GM18868 (cell line): ENCODE data around the gene SHISA3.

Source experiments
- ATAC-seq: cut with Tn5 transposase; IDR thresholded peaks from one replicate; pipeline ENCODE4 v1.9.1; 2021; ENCODE audit warnings: mild to moderate bottlenecking, moderate library complexity; ENCODE audit not compliant: unreplicated experiment

SHISA3 gene

DNA sequence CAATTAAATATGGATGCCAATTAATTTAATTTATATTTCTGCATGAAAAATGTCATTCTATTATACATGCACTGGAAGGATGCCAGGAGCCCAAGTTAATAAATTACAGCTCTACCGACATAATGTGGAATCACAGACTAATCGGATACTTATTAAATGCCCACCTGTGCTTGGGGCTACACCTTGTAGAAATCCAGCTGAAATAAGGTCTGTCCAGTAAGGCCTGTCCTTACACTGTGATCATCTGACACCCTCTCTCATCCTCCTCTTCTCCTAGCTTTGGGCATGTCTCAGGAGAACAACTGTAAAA, 6.0 kb upstream of the SHISA3 start:
- ATAC-seq = no peak

DNA sequence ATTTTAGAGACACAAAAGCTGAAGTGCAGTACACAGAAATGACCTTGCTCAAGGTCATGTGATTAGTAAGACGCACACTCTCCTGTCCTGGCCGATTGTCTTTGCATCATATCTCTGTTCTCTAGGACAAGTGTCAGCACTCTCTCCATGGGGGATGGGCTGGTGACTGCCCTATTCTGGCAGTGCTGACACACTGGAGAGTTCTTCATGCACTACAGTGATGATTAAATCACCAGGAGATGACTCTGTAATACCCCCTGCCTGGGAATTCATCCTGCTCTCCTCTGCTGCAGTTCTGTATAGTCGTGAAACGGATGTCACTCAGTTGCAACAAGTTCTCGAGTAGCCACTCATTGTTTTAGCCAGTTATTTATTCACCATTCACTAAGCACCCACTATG, 5.3 kb upstream of the SHISA3 start:
- no peak for ATAC-seq

DNA sequence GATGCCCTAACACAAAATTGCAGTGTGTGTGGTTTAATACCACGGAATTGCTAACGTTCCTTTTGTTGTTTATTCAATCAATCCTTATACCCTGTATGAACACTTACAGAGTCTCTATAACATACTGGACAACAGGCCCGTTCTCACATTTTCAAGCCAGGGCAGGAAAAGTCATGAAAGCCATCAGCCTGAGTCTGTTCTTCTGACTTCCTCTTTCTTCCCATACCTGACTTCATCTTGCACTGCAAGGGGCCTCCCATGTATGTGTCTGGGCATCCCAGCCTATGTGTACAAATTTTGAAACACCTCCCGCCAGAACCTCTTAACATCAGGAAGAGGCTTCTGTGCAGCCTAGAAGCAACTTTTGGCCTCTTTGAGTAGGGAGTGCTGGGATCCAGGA, 4.9 kb upstream of the SHISA3 start:
- ATAC-seq = no peak

DNA sequence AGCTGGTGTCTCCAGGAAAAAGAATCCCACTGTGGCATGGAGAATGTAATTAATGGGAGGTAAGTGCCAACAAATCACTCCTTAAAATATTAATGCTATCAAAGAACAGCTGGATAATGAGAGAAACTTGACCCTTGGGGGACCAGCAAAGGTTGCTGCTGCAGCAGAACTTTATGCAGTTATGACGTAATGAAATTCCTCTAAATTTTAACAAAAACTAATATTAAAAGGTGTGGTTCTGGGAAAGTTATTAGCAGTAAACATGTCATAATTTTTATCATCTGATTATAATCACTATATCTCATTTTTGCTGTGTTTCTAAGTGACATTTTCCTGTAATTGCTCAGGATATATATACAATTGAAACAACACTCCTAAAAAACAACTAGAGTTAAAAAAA, 1.7 kb upstream of the SHISA3 start:
- no peak for ATAC-seq

DNA sequence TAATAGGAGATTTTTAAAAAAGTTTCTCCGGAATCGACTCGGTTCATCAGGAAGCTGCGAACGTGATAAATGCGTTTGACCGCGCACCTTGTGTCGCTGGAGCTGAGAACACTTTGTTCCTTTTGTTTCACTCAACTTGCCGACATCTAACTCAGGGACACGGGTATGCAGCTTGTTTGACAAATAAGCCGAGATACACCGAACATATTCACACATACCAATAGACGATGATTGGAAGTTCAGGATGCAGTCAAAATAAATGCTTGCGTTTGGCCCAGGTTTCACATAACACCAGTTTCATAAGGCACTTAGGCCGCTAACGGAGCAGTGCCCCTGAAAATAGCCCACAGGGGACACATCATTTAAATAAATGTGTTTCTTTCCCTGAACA, 932 bp upstream of the SHISA3 start:
- ATAC-seq = no peak

DNA sequence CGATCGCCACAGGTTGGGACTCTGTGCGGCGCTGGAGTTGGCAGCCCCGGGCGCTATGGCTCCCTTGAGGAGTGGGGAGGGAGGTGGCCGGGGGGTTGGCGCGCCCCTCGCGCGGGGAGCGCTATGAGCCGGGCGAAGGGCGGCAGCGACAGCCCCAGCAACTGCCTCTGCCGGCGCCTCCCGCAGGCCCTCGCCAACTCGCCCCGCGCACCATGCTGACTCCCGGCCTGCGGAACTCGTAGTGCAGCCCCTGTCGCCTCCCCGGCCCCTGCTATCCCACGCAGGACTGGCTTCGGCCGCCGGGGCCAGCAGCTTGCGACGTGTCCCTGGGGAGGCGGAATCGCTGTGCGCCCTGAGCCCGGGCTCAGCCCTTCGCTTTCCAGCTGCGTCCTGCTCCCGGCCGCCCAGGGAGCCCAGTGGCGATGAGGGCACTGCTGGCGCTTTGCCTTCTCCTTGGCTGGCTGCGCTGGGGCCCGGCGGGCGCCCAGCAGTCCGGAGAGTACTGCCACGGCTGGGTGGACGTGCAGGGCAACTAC, 415 bp downstream of the SHISA3 start:
- peak; percentile 32 for ATAC-seq

DNA sequence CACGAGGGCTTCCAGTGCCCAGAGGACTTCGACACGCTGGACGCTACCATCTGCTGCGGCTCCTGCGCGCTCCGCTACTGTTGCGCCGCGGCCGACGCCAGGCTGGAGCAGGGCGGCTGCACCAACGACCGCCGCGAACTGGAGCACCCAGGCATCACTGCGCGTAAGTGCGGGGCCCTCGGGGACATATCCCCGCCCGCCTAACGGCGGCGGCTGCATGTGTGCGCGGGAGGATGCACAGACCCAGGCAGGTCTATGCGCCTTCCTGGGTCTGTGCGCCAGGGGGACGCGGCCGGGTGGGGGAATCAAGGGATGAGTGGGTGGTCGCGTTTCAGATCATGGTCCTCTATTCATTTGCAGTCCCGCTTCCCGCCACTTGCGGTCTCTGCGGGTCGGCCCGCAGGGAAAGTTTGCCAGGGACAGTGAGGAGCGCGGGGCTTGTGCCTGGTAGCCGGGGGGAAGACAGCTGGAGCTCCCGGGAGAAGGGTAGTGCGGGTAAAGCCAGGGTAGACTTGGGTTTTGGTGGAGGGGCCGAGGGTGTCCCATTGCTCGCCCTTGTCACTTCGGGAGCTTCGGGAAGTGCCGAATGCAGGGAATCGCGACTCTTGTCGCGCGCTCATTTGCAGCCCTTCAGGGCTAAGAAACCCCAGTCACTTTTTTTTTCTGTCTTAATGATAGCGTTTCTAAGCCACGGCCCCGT, 1.0 kb downstream of the SHISA3 start:
- peak; percentile 39 for ATAC-seq

DNA sequence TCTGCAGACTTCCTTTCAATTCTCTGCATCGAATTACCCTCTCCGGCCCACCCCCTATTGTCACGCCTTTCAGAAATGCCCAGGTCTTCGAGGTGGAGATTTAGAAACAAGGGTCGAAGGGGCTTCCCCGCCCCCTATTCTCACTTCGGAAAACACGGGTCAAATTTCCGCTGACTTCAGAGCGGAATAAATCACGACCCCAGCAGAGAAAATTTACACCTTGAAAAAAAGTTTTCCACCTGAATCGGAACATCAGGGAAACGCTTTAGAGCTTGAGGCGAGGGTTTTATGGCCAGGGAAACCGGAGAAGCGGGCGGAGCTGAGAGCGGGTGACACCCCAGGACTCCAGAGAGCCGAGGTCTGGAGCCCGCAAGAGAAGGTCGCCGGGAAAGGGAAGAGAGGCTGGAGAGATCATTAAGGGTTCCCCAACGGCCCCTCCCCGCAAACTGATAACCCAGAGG, 1.6 kb downstream of the SHISA3 start:
- no peak for ATAC-seq

DNA sequence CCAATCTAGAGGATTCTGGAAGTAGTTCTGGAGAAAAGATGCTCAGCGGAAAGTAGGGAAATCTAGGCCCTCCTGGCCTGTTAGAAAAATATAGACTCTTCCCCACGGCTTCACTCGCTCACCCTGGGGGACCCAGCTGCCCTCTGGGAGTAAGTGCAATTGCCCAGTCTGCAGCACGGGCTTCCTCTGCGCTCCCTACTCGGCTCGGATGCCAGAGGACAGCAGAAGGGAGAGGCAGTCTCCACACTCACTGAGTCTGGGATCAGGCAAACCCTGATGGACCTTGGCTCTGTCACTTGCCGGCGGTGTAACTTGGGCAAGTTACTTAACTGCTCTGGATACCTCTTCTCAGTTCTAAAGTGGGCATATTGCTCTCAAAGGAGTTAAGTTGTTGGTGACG, 2.1 kb downstream of the SHISA3 start:
- no peak for ATAC-seq

DNA sequence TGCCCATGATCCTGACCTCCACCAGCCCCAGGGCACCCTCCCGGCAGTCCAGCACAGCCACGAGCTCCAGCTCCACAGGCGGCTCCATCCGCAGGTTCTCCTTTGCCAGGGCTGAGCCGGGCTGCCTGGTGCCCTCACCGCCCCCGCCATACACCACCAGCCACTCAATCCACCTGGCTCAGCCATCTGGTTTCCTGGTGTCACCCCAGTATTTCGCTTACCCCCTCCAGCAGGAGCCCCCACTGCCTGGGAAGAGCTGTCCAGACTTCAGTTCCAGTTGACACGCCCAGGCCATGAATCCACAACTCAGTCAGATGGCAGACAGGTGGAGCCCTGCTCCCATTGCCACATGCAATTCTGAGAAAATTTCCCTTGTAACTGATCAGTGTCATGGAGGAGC, 3.9 kb downstream of the SHISA3 start:
- ATAC-seq = no peak

DNA sequence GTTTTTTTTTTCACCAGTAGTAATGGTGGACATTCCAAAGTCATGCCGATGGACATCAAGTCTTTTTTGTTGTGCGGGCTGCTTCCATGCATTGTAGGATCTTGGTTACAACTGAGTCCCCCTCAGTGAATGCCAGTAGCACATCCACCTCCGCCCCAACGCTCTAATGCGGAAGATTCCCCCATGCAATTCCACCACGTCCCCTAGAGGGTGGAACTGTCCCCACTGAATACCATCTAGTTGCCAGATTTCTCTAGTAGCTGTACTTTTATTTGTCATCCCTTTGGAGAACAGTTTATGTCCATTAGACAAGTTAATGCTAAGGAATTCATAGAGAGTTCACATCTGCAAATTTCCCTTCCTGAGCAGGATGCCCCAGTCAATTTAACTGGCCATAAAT, 6.7 kb downstream of the SHISA3 start:
- no peak for ATAC-seq

DNA sequence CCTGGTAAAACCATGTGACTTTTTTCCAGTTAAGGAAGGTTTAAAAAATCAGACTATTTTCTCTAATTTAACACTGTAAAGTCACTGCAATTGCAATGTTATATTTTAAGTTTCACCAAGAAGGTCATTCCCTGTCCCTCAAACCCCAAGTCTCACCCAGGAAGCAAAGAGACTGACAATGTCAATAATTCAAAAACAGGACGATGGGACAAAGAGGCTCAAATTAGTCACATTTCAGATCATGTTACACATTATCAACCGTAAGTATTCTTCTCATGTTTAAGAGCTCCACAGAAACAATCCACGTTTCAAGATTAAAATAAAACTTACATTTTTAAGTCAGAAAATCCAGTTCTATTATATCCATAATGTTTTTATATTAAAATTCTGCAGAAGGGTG, 13.2 kb downstream of the SHISA3 start:
- ATAC-seq = no peak

DNA sequence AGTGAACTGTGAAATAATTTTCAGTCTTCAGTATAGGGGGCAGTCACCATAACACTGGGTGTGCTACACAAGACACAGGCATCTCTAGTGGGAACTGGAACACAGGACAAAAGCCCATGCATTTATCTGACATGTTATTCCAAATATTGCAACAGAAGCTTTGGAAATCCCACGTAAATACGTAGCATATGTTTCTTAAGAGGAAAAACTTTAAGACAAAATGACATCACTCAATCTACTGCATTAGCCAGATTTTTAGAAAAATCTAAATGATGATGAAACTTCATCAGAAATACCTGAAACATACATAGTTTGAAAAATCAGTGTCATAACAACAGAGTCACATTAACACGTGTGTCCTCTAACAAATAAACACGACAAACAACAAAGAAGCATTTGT, 14.5 kb downstream of the SHISA3 start:
- ATAC-seq = no peak

DNA sequence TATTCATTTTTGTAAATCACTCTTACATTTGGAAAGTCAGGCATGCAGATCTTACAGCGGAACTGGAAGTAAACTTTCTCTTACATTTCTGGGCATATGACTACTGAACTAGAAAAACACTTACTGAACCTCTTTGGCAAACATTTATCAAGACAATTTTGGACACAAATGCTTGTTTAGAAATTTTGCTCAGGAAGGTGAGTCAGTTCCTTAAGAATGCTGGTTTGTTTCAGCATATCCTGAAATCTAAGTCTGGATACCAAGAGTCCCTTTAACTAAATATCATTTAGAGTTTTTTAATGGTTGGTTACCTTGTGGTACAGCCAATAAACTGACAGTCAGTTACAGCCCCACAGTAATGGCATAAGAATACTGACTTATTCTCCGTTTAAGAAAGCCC, 15.0 kb downstream of the SHISA3 start:
- ATAC-seq = no peak

DNA sequence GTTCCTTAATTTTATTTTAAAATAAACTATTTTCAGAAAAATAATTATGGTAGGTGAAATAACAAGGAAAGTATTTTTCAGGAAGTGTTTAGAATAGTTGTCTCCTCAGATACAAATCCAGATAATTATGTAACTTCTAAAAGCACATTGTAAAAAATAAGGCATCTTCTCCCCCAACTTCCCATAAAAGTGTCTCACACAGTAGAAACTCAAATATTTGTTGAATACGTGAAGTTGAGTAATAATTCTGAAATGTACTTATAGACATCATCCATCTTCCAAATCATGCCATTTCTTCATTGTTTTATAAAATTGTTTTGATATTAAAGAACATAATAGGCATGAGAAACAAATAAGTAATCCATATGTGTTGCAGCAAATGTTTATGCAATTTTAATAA, 18.0 kb downstream of the SHISA3 start:
- ATAC-seq = no peak

DNA sequence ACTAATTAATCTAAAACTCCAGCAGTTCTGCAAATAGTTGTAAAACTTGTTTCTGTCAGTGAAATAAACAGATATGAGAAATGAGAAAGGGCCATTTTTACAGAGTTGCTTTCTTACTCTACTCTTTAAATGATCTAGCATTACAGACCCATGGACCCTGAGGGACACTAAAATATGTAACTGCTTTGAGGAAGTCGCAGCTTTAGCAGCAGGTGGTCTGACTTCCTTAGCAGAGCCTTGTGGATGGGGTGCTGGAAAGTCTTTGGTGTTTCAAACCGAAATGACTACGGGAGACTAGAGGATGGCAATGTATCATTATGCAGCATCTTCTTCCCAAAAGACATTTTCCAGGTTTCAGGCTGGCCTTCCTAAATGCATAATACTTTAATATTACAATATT, 18.7 kb downstream of the SHISA3 start:
- no peak for ATAC-seq

DNA sequence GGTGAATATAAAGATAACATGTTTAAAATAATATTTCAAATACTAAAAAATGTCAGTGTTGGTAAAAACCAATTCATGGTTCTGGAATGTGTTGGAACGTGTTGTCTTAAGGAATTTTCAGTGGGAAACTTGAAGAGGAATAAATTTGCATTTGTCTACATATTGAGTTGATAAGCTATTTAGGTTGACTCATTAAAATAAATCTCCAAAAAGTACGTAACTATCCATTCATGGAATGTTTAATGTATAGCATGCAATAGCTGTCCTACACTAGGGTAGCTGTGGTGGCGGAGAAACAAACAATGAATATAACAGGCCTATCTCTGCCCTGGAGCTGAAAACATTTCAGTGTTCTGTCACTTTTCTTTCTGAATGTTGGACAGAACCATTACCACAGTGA, 20.3 kb downstream of the SHISA3 start:
- no peak for ATAC-seq

DNA sequence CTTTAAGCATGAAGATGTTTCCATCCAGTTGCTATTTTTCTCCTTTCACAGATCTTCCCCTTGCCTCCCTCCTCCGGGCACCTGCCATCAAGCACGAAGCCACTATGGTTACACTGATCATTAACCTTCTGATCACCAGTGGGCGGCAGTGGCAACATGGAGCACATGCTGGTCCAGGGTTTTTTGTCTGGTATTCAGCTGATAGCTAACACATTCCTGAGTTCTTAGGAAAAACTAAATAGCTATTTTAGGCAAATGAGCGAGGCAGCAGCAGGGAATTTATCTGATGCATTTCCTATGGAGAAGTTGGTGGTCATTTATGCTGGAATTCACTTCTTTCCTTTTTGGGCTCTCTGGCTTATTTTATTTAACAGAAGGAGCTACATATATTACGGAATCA, 22.9 kb downstream of the SHISA3 start:
- ATAC-seq = no peak

DNA sequence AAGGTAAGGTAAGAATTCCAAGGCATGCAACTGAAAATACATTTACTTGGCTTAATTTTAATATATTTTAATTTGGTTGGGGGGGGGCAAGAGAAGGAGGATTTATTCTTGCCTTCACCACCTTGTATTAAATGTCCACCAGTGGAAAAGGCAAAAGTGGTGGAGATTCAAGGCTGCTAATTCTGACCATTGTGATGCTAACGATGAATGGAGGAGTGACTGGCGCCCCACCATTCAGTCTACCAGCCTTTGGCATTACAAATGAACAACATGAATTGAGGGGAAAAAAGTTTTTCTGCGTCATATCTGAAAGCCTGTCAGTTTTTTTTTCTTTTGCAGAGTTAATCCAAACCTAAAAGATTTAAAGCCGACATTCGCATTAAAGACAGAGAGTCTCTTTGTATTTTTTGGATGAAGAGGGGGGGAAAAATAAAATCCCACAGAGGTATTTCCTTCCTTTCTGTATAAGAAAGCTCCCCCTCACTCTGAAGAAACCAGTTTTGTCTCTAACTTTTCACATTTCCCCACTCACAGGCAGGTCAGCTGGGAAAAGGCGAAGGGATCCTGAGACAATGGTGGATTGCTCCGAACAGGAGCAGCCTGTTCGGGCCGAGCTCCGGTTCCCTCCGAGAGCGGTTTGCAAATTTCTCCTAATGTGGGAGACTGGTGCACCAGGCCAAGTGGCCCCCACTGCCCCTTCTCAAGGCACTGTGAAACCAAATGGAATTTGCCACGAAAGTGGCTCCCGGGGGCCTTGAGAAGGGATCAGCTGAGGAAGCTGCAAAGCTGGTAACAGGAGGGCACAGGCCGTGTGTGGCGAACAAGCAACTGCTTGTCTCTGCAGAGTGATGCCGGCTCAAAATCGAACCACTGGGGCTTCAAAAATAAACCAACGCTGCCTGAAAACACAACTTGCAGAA, 28.1 kb downstream of the SHISA3 start:
- ATAC-seq = no peak

DNA sequence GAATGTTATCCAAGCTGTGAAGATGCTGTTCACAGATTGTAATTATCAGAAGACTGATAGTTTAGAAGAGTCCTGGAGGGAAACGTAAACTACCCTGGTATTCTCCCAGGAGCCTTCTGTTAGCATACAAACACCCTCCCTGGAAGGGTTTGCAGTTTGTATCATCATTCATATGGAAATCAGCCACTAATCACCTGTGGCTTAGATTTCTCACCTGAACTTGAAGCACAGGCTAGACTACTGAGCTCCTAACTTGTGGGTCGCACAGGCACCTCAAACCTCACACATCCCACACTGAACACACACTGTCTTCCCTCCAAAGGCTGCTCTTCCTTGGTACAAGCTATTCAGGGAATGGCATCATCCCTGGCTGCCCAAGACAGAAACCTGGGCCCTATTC, 30.7 kb downstream of the SHISA3 start:
- no peak for ATAC-seq

DNA sequence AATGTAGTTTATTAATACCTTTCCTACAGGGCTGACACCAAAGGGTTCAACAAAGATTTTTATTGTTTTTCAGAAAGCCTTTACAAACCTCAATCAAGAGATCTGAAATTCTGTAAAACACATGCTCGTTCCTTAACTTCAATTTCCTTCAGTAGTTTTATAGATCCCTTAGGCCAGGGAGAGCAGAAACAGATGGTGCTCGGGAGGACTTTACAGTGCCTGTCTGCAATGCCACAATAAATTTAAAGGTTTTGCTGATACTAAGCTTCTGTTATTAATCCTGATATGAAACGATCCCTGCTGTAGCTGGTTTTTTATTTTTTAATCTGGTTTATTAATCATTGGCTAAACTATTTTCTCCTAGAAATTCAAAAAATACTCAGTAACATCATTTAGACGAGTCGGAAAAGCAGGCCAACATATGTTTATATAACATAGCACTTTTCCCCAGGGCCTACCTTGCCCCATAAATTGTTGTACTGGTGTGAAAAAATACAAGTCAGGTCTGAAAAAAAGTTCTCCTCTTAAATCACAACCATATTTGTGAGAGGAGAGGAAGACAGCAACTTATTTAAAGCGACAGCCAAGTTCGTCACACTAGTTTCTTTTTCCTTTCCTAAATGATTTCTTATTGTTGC, 39.8 kb downstream of the SHISA3 start:
- ATAC-seq = no peak

DNA sequence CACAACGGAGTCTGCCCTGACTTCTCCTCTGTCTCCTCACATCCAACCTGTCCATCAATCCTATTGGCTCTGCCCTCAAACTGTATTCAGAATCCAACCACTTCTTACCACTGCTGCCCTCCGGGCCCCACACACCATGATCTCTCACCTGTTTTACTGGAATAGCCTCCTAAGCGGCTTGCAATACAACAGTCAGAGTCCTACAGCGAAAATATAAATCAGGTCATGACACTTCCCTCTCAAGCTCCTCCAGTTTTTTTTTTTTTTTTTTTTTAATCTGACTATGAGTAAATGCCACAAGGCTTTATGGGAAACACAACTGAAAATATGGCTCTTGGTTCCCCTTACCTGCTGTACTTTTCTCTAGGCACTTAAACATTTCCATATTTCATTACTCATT, 42.8 kb downstream of the SHISA3 start:
- no peak for ATAC-seq
